Activated T-cell treated with anti-CD3 and anti-CD28 coated beads for 24 hours (primary cell): ENCODE results near the gene CRIP2.

Experiments
- DNase-seq: peaks from one replicate; pipeline ENCODE4 v3.0.0-alpha.2; 2020; ENCODE audit warnings: low read depth

The CRIP2 gene

DNA sequence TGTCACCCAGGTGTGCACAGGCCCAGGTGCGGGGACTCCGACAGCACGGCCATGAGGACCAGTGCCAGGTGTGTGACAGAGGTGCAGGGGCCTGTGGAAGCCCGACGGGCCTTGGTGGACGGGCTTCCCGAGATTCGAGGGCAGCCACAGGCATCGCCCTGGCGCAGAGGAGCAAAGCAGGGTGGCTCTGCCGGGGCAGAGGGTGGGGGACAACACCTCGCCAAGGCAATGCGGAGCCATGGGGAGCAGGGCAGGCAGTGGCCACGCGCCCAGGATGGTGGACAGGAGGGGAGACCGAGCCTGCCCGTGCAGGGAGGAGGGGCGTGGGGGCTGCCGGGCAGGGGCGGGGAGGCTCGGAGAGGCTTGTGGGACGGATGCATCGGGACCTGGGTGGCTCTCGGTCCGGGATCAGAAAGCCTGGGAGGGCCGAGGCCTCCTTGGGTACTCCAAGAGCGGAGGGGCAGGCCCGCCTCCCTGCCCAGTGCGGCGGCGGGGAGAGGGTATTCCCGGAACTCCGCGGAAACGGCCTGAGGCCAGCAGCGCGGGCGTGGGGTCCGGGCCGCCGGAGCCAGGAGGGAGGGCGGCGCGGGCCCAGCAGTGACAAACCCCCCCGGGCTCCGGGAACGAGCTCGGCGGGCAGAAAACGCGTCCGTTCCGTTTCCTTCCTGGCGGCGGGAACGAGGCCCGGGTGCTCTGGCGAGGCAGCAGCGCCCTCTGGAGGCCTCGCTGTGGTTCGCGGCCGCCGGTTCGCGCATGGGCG is 53.4 kb downstream of the CRIP2 start:
- peak; percentile 75 for DNase-seq

DNA sequence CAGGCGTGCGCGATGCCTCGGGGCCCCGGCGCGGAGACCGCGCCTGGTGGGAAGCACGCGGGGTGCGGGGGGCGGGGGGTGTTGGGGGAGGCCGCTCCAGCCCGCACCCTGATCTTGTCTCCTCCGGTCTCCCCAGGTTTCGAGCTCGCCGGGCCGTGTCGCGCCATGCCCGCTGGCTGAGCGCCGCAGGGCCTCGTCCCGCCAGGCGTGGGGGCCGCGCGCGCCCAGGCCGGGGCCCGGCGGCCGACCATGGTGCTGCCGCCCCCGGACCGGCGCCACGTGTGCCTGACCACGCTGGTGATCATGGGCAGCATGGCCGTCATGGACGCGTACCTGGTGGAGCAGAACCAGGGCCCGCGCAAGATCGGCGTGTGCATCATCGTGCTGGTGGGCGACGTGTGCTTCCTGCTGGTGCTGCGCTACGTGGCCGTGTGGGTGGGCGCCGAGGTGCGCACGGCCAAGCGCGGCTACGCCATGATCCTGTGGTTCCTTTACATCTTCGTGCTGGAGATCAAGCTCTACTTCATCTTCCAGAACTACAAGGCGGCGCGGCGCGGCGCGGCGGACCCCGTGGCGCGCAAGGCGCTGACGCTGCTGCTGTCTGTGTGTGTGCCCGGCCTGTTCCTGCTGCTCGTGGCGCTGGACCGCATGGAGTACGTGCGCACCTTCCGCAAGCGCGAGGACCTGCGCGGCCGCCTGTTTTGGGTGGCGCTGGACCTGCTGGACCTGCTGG is 54.1 kb downstream of the CRIP2 start:
- peak; percentile 42 for DNase-seq

DNA sequence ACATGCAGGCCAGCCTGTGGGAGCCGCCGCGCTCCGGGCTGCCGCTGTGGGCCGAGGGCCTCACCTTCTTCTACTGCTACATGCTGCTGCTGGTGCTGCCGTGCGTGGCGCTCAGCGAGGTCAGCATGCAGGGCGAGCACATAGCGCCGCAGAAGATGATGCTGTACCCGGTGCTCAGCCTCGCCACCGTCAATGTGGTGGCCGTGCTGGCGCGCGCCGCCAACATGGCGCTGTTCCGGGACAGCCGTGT is 54.6 kb downstream of the CRIP2 start:
- no peak for DNase-seq
